Body of pancreas (tissue), 4 donors: ENCODE results near the gene CCM2.

Source experiments
- CTCF ChIP-seq, 7 experiments: fragments of 450-650 bp in 4 of 7; fragments of 200-600 bp in 3 of 7; sonication (generic) in 3 of 7; IDR thresholded peaks; one replicate each; pipeline ENCODE4 v1.5.1; 2016 to 2019; ENCODE audit warnings: antibody characterized with exemption in 7 of 7
- POLR2A ChIP-seq, 3 donors: fragments of 450-650 bp; IDR thresholded peaks; one replicate each; pipeline ENCODE4 v1.6.1; 2016; ENCODE audit warnings: antibody characterized with exemption in 3 of 3, mild to moderate bottlenecking in 2 of 3

GRCh38 chr7:45064047-45064725 is 64.2 kb downstream of the CCM2 start:
- no peak for TF ChIP-seq CTCF (IDR thresholded peaks at IDR 0.05)
- TF ChIP-seq POLR2A (IDR thresholded peaks at IDR 0.05): no peak
